Breast epithelium (tissue), 3 donors: ENCODE measurements around the gene TTC17.

Experiments used
- CTCF ChIP-seq, 3 donors: fragments of 450-650 bp; IDR thresholded peaks; one replicate each; pipeline ENCODE4 v1.5.1; 2016 to 2017; ENCODE audit warnings: antibody characterized with exemption in 3 of 3, mild to moderate bottlenecking in 3 of 3, moderate library complexity in 3 of 3
- POLR2A ChIP-seq: fragments of 450-650 bp; IDR thresholded peaks from one replicate; pipeline ENCODE4 v1.6.1; 2016; ENCODE audit warnings: antibody characterized with exemption, mild to moderate bottlenecking, moderate library complexity
- POLR2AphosphoS5 ChIP-seq, 3 donors: sonication (generic); formaldehyde crosslinking; IDR thresholded peaks; one replicate each; pipeline ENCODE4 v1.6.1; 2017; ENCODE audit warnings: antibody characterized with exemption in 3 of 3

- TF ChIP-seq CTCF (IDR thresholded peaks at IDR 0.05) (no peak), POLR2AphosphoS5 (IDR thresholded peaks at IDR 0.05) (no peak), POLR2A (no peak)
Observed at GRCh38 chr11:43358279-43358800, 380 bp upstream of the TTC17 start.
